ENCODE results near the gene ETDC. TPM values are rescaled to one million over a fixed set of nuclear protein-coding genes. Genes with fewer than 3 reads are reported as not detected.

The ETDC gene
- total and polyA plus RNA-seq, 4 donors = not detected

GRCh38 chrX:135331525-135331924, 22.2 kb downstream of the ETDC start:
- H3K4me1 ChIP-seq (ENCODE audit: control insufficient read depth, insufficient read depth, low read length) = no peaks in the 10 kb centered on the region
- DNase-seq (ENCODE audit: low read depth in 4 of 6, low spot score in 6 of 6) = no peak
- H3K4me3 ChIP-seq (ENCODE audit: low read depth, low read length) = no peak overlapping the region
- peaks cover 2% of the 10 kb centered on the region for H3K27me3 ChIP-seq (ENCODE audit: control insufficient read depth, insufficient read depth, low read length)
- no CpG with 5 or more reads among the region's 2 CpGs for WGBS (ENCODE audit: insufficient coverage)
- no peaks in the 10 kb centered on the region for H3K9me3 ChIP-seq (ENCODE audit: control insufficient read depth, insufficient read depth, low read length)
- H3K27ac ChIP-seq (ENCODE audit: low read depth, low read length) = no peak overlapping the region
- no peaks in the 10 kb centered on the region for H3K36me3 ChIP-seq (ENCODE audit: control insufficient read depth, insufficient read depth, low read length)

- Histone ChIP-seq H3K27me3 (ENCODE audit: control insufficient read depth, insufficient read depth, low read length) (no peaks in the 10 kb centered on the region), H3K36me3 (ENCODE audit: control insufficient read depth, insufficient read depth, low read length) (no peaks in the 10 kb centered on the region), H3K9me3 (ENCODE audit: control insufficient read depth, insufficient read depth, low read length) (no peaks in the 10 kb centered on the region), H3K27ac (ENCODE audit: low read depth, low read length) (no peak overlapping the region), H3K4me3 (ENCODE audit: low read depth, low read length) (no peak overlapping the region), H3K4me1 (ENCODE audit: control insufficient read depth, insufficient read depth, low read length) (peaks cover 4% of the 10 kb centered on the region)
- WGBS (ENCODE audit: insufficient coverage) = 43% methylated on average over 1 of the region's 2 CpGs
- DNase-seq (ENCODE audit: low read depth in 4 of 6, low spot score in 6 of 6) = no peak
These were observed 31.6 kb downstream of the ETDC start for GRCh38 chrX:135340831-135341230.

DNA sequence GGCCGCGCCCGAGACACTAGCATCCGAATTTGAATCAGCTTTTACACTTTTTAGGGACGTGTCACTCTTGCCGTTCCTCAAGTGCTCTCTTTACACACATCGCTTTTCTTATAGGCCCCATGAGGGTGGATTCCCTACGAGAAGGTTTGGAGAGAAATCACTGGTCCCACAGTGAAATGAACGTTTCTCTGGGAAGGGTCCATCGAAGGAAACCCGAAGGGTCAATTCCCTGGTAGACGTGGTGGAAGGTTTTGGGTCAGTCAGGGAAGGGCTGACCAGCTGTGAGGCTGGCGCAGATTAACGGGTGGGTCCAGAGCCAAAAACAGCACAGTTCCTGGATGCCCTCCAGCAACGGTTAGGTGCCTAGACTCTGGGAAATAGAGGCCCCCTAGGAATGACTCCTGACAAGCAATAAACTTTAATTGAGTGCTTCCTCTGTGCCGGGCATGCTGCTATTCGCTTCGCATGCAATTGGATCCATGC, 35.9 kb downstream of the ETDC start:
- 38% methylated on average over 11 of the region's 18 CpGs for WGBS (ENCODE audit: insufficient coverage)

DNA sequence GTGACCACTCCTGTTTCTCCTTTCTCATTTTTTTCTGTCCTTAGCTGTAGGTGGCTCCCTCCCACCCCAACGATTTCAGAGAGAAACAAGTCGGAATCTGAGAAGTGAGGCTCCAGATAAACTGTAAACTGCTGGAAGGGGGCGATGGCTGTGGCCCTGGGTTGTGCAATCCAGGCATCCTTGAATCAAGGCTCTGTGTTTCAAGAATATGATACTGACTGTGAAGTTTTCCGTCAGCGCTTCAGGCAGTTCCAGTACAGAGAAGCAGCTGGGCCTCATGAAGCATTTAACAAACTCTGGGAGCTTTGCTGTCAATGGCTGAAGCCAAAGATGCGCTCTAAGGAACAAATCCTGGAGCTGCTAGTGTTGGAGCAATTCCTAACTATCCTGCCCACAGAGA, 37.7 kb downstream of the ETDC start:
- H3K27me3 ChIP-seq (ENCODE audit: control insufficient read depth, insufficient read depth, low read length) = no peaks in the 10 kb centered on the region
- 69% methylated on average over 5 of the region's 6 CpGs for WGBS (ENCODE audit: insufficient coverage)
- H3K4me1 ChIP-seq (ENCODE audit: control insufficient read depth, insufficient read depth, low read length) = peaks cover 4% of the 10 kb centered on the region
- H3K4me3 ChIP-seq (ENCODE audit: low read depth, low read length) = no peak overlapping the region
- peaks cover 6% of the 10 kb centered on the region for H3K36me3 ChIP-seq (ENCODE audit: control insufficient read depth, insufficient read depth, low read length)
- no peaks in the 10 kb centered on the region for H3K9me3 ChIP-seq (ENCODE audit: control insufficient read depth, insufficient read depth, low read length)
- no peak overlapping the region for H3K27ac ChIP-seq (ENCODE audit: low read depth, low read length)
- DNase-seq (ENCODE audit: low read depth in 4 of 6, low spot score in 6 of 6) = no peak

More for the DNA sequence above, 35.9 kb downstream of the ETDC start:
- DNase-seq (ENCODE audit: low read depth in 4 of 6, low spot score in 6 of 6) = peak in 4 of 6 donors; percentile 13 to 60 (median 32)
- H3K9me3 ChIP-seq (ENCODE audit: control insufficient read depth, insufficient read depth, low read length) = no peaks in the 10 kb centered on the region
- H3K36me3 ChIP-seq (ENCODE audit: control insufficient read depth, insufficient read depth, low read length) = peaks cover 6% of the 10 kb centered on the region
- H3K4me1 ChIP-seq (ENCODE audit: control insufficient read depth, insufficient read depth, low read length) = peaks cover 4% of the 10 kb centered on the region
- H3K4me3 ChIP-seq (ENCODE audit: low read depth, low read length) = peak overlapping the region; percentile 73
- H3K27ac ChIP-seq (ENCODE audit: low read depth, low read length) = peak overlapping the region; percentile 96
- no peaks in the 10 kb centered on the region for H3K27me3 ChIP-seq (ENCODE audit: control insufficient read depth, insufficient read depth, low read length)

DNA sequence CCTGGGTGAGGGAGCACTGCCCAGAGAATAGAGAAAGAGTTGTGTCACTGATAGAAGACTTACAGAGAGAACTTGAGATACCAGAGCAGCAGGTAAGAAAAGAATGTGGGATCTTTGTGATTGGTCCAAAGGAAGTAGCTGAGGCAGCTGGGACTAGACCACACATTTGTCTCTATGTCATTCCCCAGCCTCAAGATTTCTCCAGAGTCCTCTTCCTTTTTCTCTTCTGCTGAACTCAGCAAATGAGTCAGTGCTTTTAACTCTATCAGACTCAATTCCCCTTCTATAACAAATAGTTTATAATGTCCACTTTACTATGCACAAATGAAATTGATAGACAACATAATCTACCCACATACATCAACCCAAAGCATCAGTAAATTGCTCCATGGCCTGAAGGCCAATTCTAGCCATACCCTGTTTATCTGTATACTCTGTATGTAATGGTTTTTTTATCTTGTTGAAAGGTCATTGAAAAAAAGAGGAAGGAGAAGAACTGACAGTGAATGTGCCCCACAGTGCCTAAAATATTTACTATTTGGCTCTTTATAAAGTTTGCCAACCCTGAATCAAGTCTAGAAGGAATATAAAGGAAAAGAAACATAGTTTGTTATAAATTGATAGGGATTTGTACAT, 38.2 kb downstream of the ETDC start:
- H3K9me3 ChIP-seq (ENCODE audit: control insufficient read depth, insufficient read depth, low read length) = no peaks in the 10 kb centered on the region
- no peak overlapping the region for H3K27ac ChIP-seq (ENCODE audit: low read depth, low read length)
- no peak overlapping the region for H3K4me3 ChIP-seq (ENCODE audit: low read depth, low read length)
- H3K4me1 ChIP-seq (ENCODE audit: control insufficient read depth, insufficient read depth, low read length) = peaks cover 4% of the 10 kb centered on the region
- DNase-seq (ENCODE audit: low read depth in 4 of 6, low spot score in 6 of 6) = no peak
- peaks cover 6% of the 10 kb centered on the region for H3K36me3 ChIP-seq (ENCODE audit: control insufficient read depth, insufficient read depth, low read length)
- H3K27me3 ChIP-seq (ENCODE audit: control insufficient read depth, insufficient read depth, low read length) = no peaks in the 10 kb centered on the region

- Histone ChIP-seq H3K4me3 (ENCODE audit: low read depth, low read length) (no peak overlapping the region), H3K27ac (ENCODE audit: low read depth, low read length) (no peak overlapping the region), H3K27me3 (ENCODE audit: control insufficient read depth, insufficient read depth, low read length) (no peaks in the 10 kb centered on the region), H3K36me3 (ENCODE audit: control insufficient read depth, insufficient read depth, low read length) (peaks cover 4% of the 10 kb centered on the region), H3K9me3 (ENCODE audit: control insufficient read depth, insufficient read depth, low read length) (no peaks in the 10 kb centered on the region), H3K4me1 (ENCODE audit: control insufficient read depth, insufficient read depth, low read length) (no peaks in the 10 kb centered on the region)
- no peak for DNase-seq (ENCODE audit: low read depth in 4 of 6, low spot score in 6 of 6)
These were observed 45.0 kb downstream of the ETDC start for GRCh38 chrX:135354288-135354687.

Other genes starting within 250 kb of the ETDC start
- gene SMIM10L2B, start 210.8 kb upstream of the ETDC start, total RNA-seq = 10 to 100 TPM; 12.2 to 13.5 TPM
- 10 to 100 TPM; 33.1 to 34.2 TPM for gene SMIM10L2B, start 210.8 kb upstream of the ETDC start, polyA plus RNA-seq (ENCODE audit: insufficient read length in 2 of 2)
- not detected for gene ETDB, start 189.0 kb upstream of the ETDC start, total RNA-seq
- under 1 TPM in 1 of 2 donors, not detected in 1; 0.63 TPM for gene ETDB, start 189.0 kb upstream of the ETDC start, polyA plus RNA-seq (ENCODE audit: insufficient read length in 2 of 2)
- gene CT55, start 138.1 kb upstream of the ETDC start, total RNA-seq = under 1 TPM; 0.10 to 0.17 TPM
- under 1 TPM; 0.12 to 0.78 TPM for gene CT55, start 138.1 kb upstream of the ETDC start, polyA plus RNA-seq (ENCODE audit: insufficient read length in 2 of 2)
- gene ETDA, start 57.4 kb upstream of the ETDC start, total RNA-seq = not detected
- gene ETDA, start 57.4 kb upstream of the ETDC start, polyA plus RNA-seq (ENCODE audit: insufficient read length in 2 of 2) = not detected
- gene ZNF75D, start 34.6 kb downstream of the ETDC start, total RNA-seq = 10 to 100 TPM; 13.6 to 14.8 TPM
- gene ZNF75D, start 34.6 kb downstream of the ETDC start, polyA plus RNA-seq (ENCODE audit: insufficient read length in 2 of 2) = 10 to 100 TPM; 11.9 TPM
- 10 to 100 TPM; 17.0 to 19.1 TPM for gene ZNF449, start 35.3 kb downstream of the ETDC start, total RNA-seq
- 10 to 100 TPM in 1 of 2 donors, 1 to 10 TPM in 1; 9.2 to 11.6 TPM for gene ZNF449, start 35.3 kb downstream of the ETDC start, polyA plus RNA-seq (ENCODE audit: insufficient read length in 2 of 2)
- gene SMIM10L2A, start 112.5 kb downstream of the ETDC start, total RNA-seq = 10 to 100 TPM; 11.0 to 14.4 TPM
- 10 to 100 TPM; 41.6 to 47.0 TPM for gene SMIM10L2A, start 112.5 kb downstream of the ETDC start, polyA plus RNA-seq (ENCODE audit: insufficient read length in 2 of 2)
- 10 to 100 TPM; 19.5 to 20.7 TPM for gene INTS6L, start 211.2 kb downstream of the ETDC start, total RNA-seq
- 10 to 100 TPM; 25.0 to 25.1 TPM for gene INTS6L, start 211.2 kb downstream of the ETDC start, polyA plus RNA-seq (ENCODE audit: insufficient read length in 2 of 2)